Choroid plexus epithelial cell (primary cell): Measurements from ENCODE around the gene CCDC70.

Source experiments
- DNase-seq: peaks from one replicate; pipeline ENCODE4 v3.0.0-alpha.2; 2010; ENCODE audit warnings: low read depth
- H3K4me3 ChIP-seq: 2 replicates; pipeline ENCODE4 v1.5.1; 2011; ENCODE audit warnings: low read depth, mild to moderate bottlenecking, control low read depth, low read length, moderate library complexity
- CTCF ChIP-seq: conservative IDR thresholded peaks from 2 replicates; pipeline ENCODE4 v1.5.1; 2011; ENCODE audit warnings: low read depth, mild to moderate bottlenecking, control low read depth, inconsistent platforms, low read length, moderate library complexity

Gene CCDC70

GRCh38 chr13:51828730-51829567 is 32.8 kb upstream of the CCDC70 start:
- TF ChIP-seq CTCF = no peak
- no peak for DNase-seq
- H3K4me3 ChIP-seq = no peak overlapping the region

- H3K4me3 ChIP-seq = no peak overlapping the region
- no peak for DNase-seq
- TF ChIP-seq CTCF = no peak
Measured at GRCh38 chr13:51829568-51829899, 32.2 kb upstream of the CCDC70 start.

- TF ChIP-seq CTCF = no peak
- no peak for DNase-seq
- no peak overlapping the region for H3K4me3 ChIP-seq
Measured at GRCh38 chr13:51831519-51831918, 30.2 kb upstream of the CCDC70 start.

- H3K4me3 ChIP-seq = no peak overlapping the region
- DNase-seq = peak; percentile 54
- peak; percentile 63 for TF ChIP-seq CTCF
Measured at GRCh38 chr13:51832471-51833152, 29.2 kb upstream of the CCDC70 start.

- H3K4me3 ChIP-seq = no peak overlapping the region
- DNase-seq = no peak
- no peak for TF ChIP-seq CTCF
Measured at GRCh38 chr13:51833980-51834379, 27.8 kb upstream of the CCDC70 start.

GRCh38 chr13:51834581-51835171 is 27.1 kb upstream of the CCDC70 start:
- H3K4me3 ChIP-seq = no peak overlapping the region
- no peak for DNase-seq
- no peak for TF ChIP-seq CTCF
